HepG2 (cell line): ENCODE data around the gene IQCK. TPM values are rescaled to one million over a fixed set of nuclear protein-coding genes. Genes with fewer than 3 reads are reported as not detected.

Source experiments
- ATAC-seq: fragments of 200-7000 bp; cut with Tn5 transposase; 3 replicates; pipeline ENCODE4 v1.9.1; 2020; ENCODE audit warnings: mild to moderate bottlenecking, moderate library complexity
- BruUV-seq: library from RNA; stranded (reverse); fragments of 400-500 nt; replicated peaks from 2 replicates; lab custom pipeline; 2021; lab: Mats Ljungman, UMichigan
- CTCF ChIA-PET: fragments of 300-600 bp; formaldehyde crosslinking; extraction: SDS; loops from one replicate; lab custom pipeline; 2021; ENCODE audit warnings: low total read pairs, inconsistent platforms, low intra/inter-chr PET ratio; lab: Yijun Ruan, JAX
- POLR2A ChIA-PET: fragments of 350-600 bp; sonication (Branson Sonifier 250); formaldehyde crosslinking; loops from one replicate; lab custom pipeline; 2020; ENCODE audit warnings: antibody characterized with exemption, inconsistent platforms; lab: Yijun Ruan, JAX
- DNase-seq: peaks from one replicate; pipeline ENCODE4 v3.0.0-alpha.2; 2015; ENCODE audit warnings: low spot score
- FAIRE-seq: peaks from 3 replicates; lab custom pipeline; 2011; peaks lifted over from hg19 to GRCh38; lab: Jason Lieb, UNC
- H2AFZ ChIP-seq: one replicate; pipeline ENCODE4 v1.6.1; 2011; ENCODE audit warnings: low read length, inconsistent platforms
- H3K27ac ChIP-seq: fragments of 300-600 bp; 3 replicates; pipeline ENCODE4 v1.8.0; 2011; ENCODE audit warnings: mixed run types, mild to moderate bottlenecking, mixed read lengths, low read length, inconsistent platforms; ENCODE audit not compliant: insufficient read depth; ENCODE audit errors: extremely low read length
- H3K27me3 ChIP-seq, 2 experiments: fragments of 200-600 bp in 1 of 2; 2 replicates in 1 of 2; 3 replicates in 1 of 2; pipeline versions ENCODE4 v1.6.0 to v1.8.0; 2011; ENCODE audit warnings: low read length in 2 of 2, mild to moderate bottlenecking in 2 of 2, moderate library complexity in 2 of 2, inconsistent platforms in 1 of 2; ENCODE audit not compliant: insufficient read depth in 2 of 2, control insufficient read depth in 1 of 2
- H3K36me3 ChIP-seq, 2 experiments: fragments of 200-600 bp in 1 of 2; replicated peaks in 1 of 2; 2 replicates in 1 of 2; 3 replicates in 1 of 2; pipeline versions ENCODE4 v1.5.1 to v1.8.0; 2011; ENCODE audit warnings: low read length in 2 of 2, inconsistent platforms in 1 of 2; ENCODE audit not compliant: insufficient read depth in 2 of 2, control insufficient read depth in 1 of 2
- H3K4me1 ChIP-seq: 2 replicates; pipeline ENCODE4 v1.5.1; 2012; ENCODE audit warnings: low read length, inconsistent platforms; ENCODE audit not compliant: insufficient read depth
- H3K4me2 ChIP-seq: 2 replicates; pipeline ENCODE4 v1.6.0; 2011; ENCODE audit warnings: low read depth, low read length, inconsistent platforms
- H3K4me3 ChIP-seq, 3 experiments: fragments of 200-600 bp in 1 of 3; sonication (generic), shearing (Covaris generic) in 1 of 3; replicated peaks in 1 of 3; 2 replicates each; pipeline ENCODE4 v1.5.1; 2011 to 2016; ENCODE audit warnings: low read length in 3 of 3, inconsistent platforms in 2 of 3, low read depth in 2 of 3, mild to moderate bottlenecking in 2 of 3, control low read depth in 1 of 3, mixed read lengths in 1 of 3; ENCODE audit not compliant: insufficient read depth in 1 of 3
- H3K79me2 ChIP-seq: one replicate; pipeline ENCODE4 v1.6.1; 2011; ENCODE audit warnings: low read length, inconsistent platforms; ENCODE audit not compliant: insufficient read depth
- H3K9ac ChIP-seq: 2 replicates; pipeline ENCODE4 v1.6.0; 2011; ENCODE audit warnings: mild to moderate bottlenecking, low read depth, low read length, inconsistent platforms; ENCODE audit not compliant: insufficient read depth
- H3K9me3 ChIP-seq: 2 replicates; pipeline ENCODE4 v1.5.1; 2012; ENCODE audit warnings: mild to moderate bottlenecking, low read length
- H4K20me1 ChIP-seq: 2 replicates; pipeline ENCODE4 v1.6.0; 2011; ENCODE audit warnings: inconsistent platforms, mild to moderate bottlenecking, low read length, moderate library complexity; ENCODE audit not compliant: insufficient read depth
- ARID2 ChIP-seq: sonication (generic); formaldehyde crosslinking; IDR thresholded peaks from 2 replicates; pipeline ENCODE4 v1.8.1; 2022; ENCODE audit warnings: mild to moderate bottlenecking, missing genetic modification reagents, borderline replicate concordance
- FLYWCH1 ChIP-seq: sonication (generic); formaldehyde crosslinking; IDR thresholded peaks from 2 replicates; pipeline ENCODE4 v1.8.1; 2023; ENCODE audit warnings: mild to moderate bottlenecking, missing genetic modification reagents
- NFYC ChIP-seq: IDR thresholded peaks from 2 replicates; pipeline ENCODE4 v1.6.1; 2016; ENCODE audit warnings: missing genetic modification reagents, missing compliant biosample characterization
- PITX1 ChIP-seq: sonication (generic); formaldehyde crosslinking; IDR thresholded peaks from 2 replicates; pipeline ENCODE4 v1.5.1; 2020; ENCODE audit warnings: mild to moderate bottlenecking, missing genetic modification reagents
- SRSF4 ChIP-seq: fragments of 200-400 bp; formaldehyde crosslinking; IDR thresholded peaks from one replicate; pipeline ENCODE4 v1.6.1; 2018; ENCODE audit warnings: mild to moderate bottlenecking, low read depth, low read length, moderate library complexity; ENCODE audit not compliant: poor library complexity, severe bottlenecking
- ZNF281 ChIP-seq: sonication (generic); formaldehyde crosslinking; IDR thresholded peaks from 2 replicates; pipeline ENCODE4 v1.4.0; 2020; ENCODE audit warnings: missing genetic modification reagents, borderline replicate concordance
- ZNF33B ChIP-seq: sonication (generic); formaldehyde crosslinking; IDR thresholded peaks from 2 replicates; pipeline ENCODE4 v1.5.1; 2020; ENCODE audit warnings: mild to moderate bottlenecking, missing genetic modification reagents
- WGBS: methylation state at CpG from one replicate; pipeline ENCODE4 v1.1.6; 2017; ENCODE audit warnings: low lambda C conversion rate; 5-methylcytosine and 5-hydroxymethylcytosine counted together
- in situ Hi-C: cut with HindIII; loops from 2 replicates; pipeline ENCODE4 v1.10.0; 2017; ENCODE audit warnings: low pct_unique_long_range_greater_than_20kb; ENCODE audit not compliant: extremely low pct_ligation_motif_present
- intact Hi-C: fragments of 100-400 bp; cut with micrococcal nuclease; formaldehyde crosslinking; loops from one replicate; pipeline ENCODE4 v1.10.0; 2022; ENCODE audit not compliant: unreplicated experiment
- polyA plus RNA-seq, 8 experiments: library from polyadenylated mRNA; depleted of rRNA in 3 of 8; stranded (reverse) in 7 of 8; unstranded in 1 of 8; fragments of >200 nt; fragmentation: Illumina TruSeq in 4 of 8; extraction: Trizol in 4 of 8; gene quantifications; 2 replicates each; pipeline versions ENCODE4 v1.2.1 to v1.2.3, GENCODE V29; 2011 to 2016; ENCODE audit warnings: low read depth in 4 of 8, missing spikeins in 1 of 8, mixed read lengths in 1 of 8; ENCODE audit not compliant: insufficient read depth in 1 of 8
- total RNA-seq, 5 experiments: library from RNA; depleted of rRNA; stranded (reverse); fragments of >200 nt; fragmentation: Illumina TruSeq; extraction: Trizol; gene quantifications; 2 replicates each; pipeline ENCODE4 v1.2.3, GENCODE V29; 2016; ENCODE audit warnings: low read depth in 1 of 5

IQCK gene
- total and polyA plus RNA-seq, 2 of the 13 experiments (the other 11 are each of a cell fraction or from before 2014, with no cell fraction given): 5.1 to 7.3 TPM

- POLR2A ChIA-PET: no interaction called here
- Histone ChIP-seq H4K20me1 (no peaks in the 10 kb centered on the region), H3K36me3 (no peaks in the 10 kb centered on the region), H3K9ac (no peak overlapping the region), H3K27ac (no peak overlapping the region), H3K4me1 (no peaks in the 10 kb centered on the region), H3K27me3 (no peaks in the 10 kb centered on the region), H2AFZ (no peak overlapping the region), H3K9me3 (no peaks in the 10 kb centered on the region), H3K4me2 (no peak overlapping the region), H3K79me2 (no peaks in the 10 kb centered on the region), H3K4me3 (no peak overlapping the region)
- in situ Hi-C loops: no loop called here
- intact Hi-C loops: no loop called here
- CTCF ChIA-PET: no interaction called here
- no peak for FAIRE-seq
- BruUV-seq: no TSS peak
- WGBS: 86% methylated on average over 5 of the region's 5 CpGs
- ATAC-seq: no peak
- DNase-seq: no peak
- no peak for TF ChIP-seq FLYWCH1 (CRISPR knock-in tag)
- no peak for TF ChIP-seq ZNF281
- TF ChIP-seq ARID2 (CRISPR knock-in tag): no peak
- TF ChIP-seq PITX1 (CRISPR knock-in tag): no peak
- TF ChIP-seq ZNF33B: no peak
- TF ChIP-seq SRSF4: no peak
- TF ChIP-seq NFYC (CRISPR knock-in tag): no peak
Measured at GRCh38 chr16:19833581-19833980, 115.5 kb downstream of the IQCK start.
